Measurements from ENCODE around the gene SLC41A1.
A peak's percentile ranks its signal among the peaks of the same experiment; 100 is the strongest.

Gene SLC41A1

GRCh38 chr1:205748403-205749233 lies 64.4 kb downstream of the SLC41A1 start:
- Mint-ChIP-seq H3K36me3 (peaks cover 4% of the 10 kb centered on the region), H3K27ac (peak overlapping the region; percentile 98), H3K4me3 (peak overlapping the region; percentile 96), H3K4me1 (peaks cover 22% of the 10 kb centered on the region), H3K27me3 (no peaks in the 10 kb centered on the region), H3K9me3 (no peaks in the 10 kb centered on the region)
- ATAC-seq (ENCODE audit: low read depth) (peak; percentile 10), DNase-seq (ENCODE audit: low spot score in 2 of 2) (no peak)

- H3K9me3 Mint-ChIP-seq = no peaks in the 10 kb centered on the region
- DNase-seq (ENCODE audit: low spot score in 2 of 2) (no peak), ATAC-seq (ENCODE audit: low read depth) (no peak)
- no peaks in the 10 kb centered on the region for H3K27me3 Mint-ChIP-seq
- peaks cover 4% of the 10 kb centered on the region for H3K36me3 Mint-ChIP-seq
- H3K27ac Mint-ChIP-seq = peak overlapping the region; percentile 32
- no peak overlapping the region for H3K4me3 Mint-ChIP-seq
- H3K4me1 Mint-ChIP-seq = peaks cover 31% of the 10 kb centered on the region
These were observed 66.1 kb downstream of the SLC41A1 start for GRCh38 chr1:205746757-205747412.

GRCh38 chr1:205744403-205744802 lies 68.6 kb downstream of the SLC41A1 start:
- H3K9me3 Mint-ChIP-seq = no peaks in the 10 kb centered on the region
- H3K4me1 Mint-ChIP-seq = peaks cover 36% of the 10 kb centered on the region
- DNase-seq (ENCODE audit: low spot score in 2 of 2) = no peak
- H3K27ac Mint-ChIP-seq = peak overlapping the region; percentile 64
- peaks cover 2% of the 10 kb centered on the region for H3K36me3 Mint-ChIP-seq
- no peak for ATAC-seq (ENCODE audit: low read depth)
- no peaks in the 10 kb centered on the region for H3K27me3 Mint-ChIP-seq
- H3K4me3 Mint-ChIP-seq = no peak overlapping the region

- Mint-ChIP-seq H3K4me1 (peaks cover 38% of the 10 kb centered on the region), H3K27me3 (no peaks in the 10 kb centered on the region), H3K27ac (peak overlapping the region; percentile 64), H3K9me3 (no peaks in the 10 kb centered on the region), H3K36me3 (peaks cover 2% of the 10 kb centered on the region), H3K4me3 (peak overlapping the region; percentile 10)
- no peak for ATAC-seq (ENCODE audit: low read depth)
- no peak for DNase-seq (ENCODE audit: low spot score in 2 of 2)
These were observed 69.0 kb downstream of the SLC41A1 start for GRCh38 chr1:205743977-205744376.

GRCh38 chr1:205741681-205742080 lies 71.3 kb downstream of the SLC41A1 start:
- Mint-ChIP-seq H3K9me3 (no peaks in the 10 kb centered on the region), H3K27me3 (no peaks in the 10 kb centered on the region), H3K36me3 (peaks cover 2% of the 10 kb centered on the region), H3K4me3 (no peak overlapping the region), H3K4me1 (peaks cover 33% of the 10 kb centered on the region), H3K27ac (peak overlapping the region; percentile 58)
- no peak for ATAC-seq (ENCODE audit: low read depth)
- DNase-seq (ENCODE audit: low spot score in 2 of 2) = no peak

- no peaks in the 10 kb centered on the region for H3K27me3 Mint-ChIP-seq
- no peak overlapping the region for H3K4me3 Mint-ChIP-seq
- DNase-seq (ENCODE audit: low spot score in 2 of 2) (no peak), ATAC-seq (ENCODE audit: low read depth) (no peak)
- H3K4me1 Mint-ChIP-seq = peaks cover 34% of the 10 kb centered on the region
- H3K9me3 Mint-ChIP-seq = no peaks in the 10 kb centered on the region
- H3K27ac Mint-ChIP-seq = no peak overlapping the region
- H3K36me3 Mint-ChIP-seq = no peaks in the 10 kb centered on the region
These were observed 73.4 kb downstream of the SLC41A1 start for GRCh38 chr1:205739348-205740160.
